ENCODE measurements around the gene FOLR2.

Gene FOLR2

GRCh38 chr11:72208281-72208680 lies 8.3 kb upstream of the FOLR2 start:
- no peak for DNase-seq

- DNase-seq: no peak
These were observed 7.5 kb upstream of the FOLR2 start for GRCh38 chr11:72209101-72209500.

GRCh38 chr11:72217841-72218240 lies 1.2 kb downstream of the FOLR2 start:
- no peak for DNase-seq

GRCh38 chr11:72218251-72218745 lies 1.7 kb downstream of the FOLR2 start:
- no peak for DNase-seq

GRCh38 chr11:72220696-72221363 lies 4.2 kb downstream of the FOLR2 start:
- no peak for DNase-seq

- DNase-seq: no peak
These were observed 4.9 kb downstream of the FOLR2 start for GRCh38 chr11:72221386-72222075.

GRCh38 chr11:72222106-72222891 lies 5.7 kb downstream of the FOLR2 start:
- no peak for DNase-seq

GRCh38 chr11:72222907-72223614 lies 6.5 kb downstream of the FOLR2 start:
- peak; percentile 95 for DNase-seq

GRCh38 chr11:72223615-72224563 lies 7.3 kb downstream of the FOLR2 start:
- peak; percentile 68 for DNase-seq

GRCh38 chr11:72224564-72225410 lies 8.2 kb downstream of the FOLR2 start, which contains the start of gene INPPL1:
Gene INPPL1, plus strand, starts transcription at chr11:72224767. Its CDS starts 218 bp downstream, at chr11:72224985.
- peak; percentile 53 for DNase-seq

GRCh38 chr11:72225411-72225951 lies 8.9 kb downstream of the FOLR2 start:
- DNase-seq: peak; percentile 44

GRCh38 chr11:72226701-72227100 lies 10.1 kb downstream of the FOLR2 start:
- no peak for DNase-seq

- DNase-seq: peak; percentile 1
These were observed 11.0 kb downstream of the FOLR2 start for GRCh38 chr11:72227316-72228228.

- DNase-seq: no peak
These were observed 11.7 kb downstream of the FOLR2 start for GRCh38 chr11:72228229-72228843.

GRCh38 chr11:72228844-72229231 lies 12.2 kb downstream of the FOLR2 start:
- DNase-seq: no peak

- no peak for DNase-seq
These were observed 12.8 kb downstream of the FOLR2 start for GRCh38 chr11:72229336-72229924.

- no peak for DNase-seq
These were observed 13.6 kb downstream of the FOLR2 start for GRCh38 chr11:72229925-72230763.

All from activated naive CD4-positive, alpha-beta T cell treated with Interleukin-2 at 50 U/mL for 16 hours (primary cell).